Measurements from ENCODE around the gene PNISR.

PNISR gene

DNA sequence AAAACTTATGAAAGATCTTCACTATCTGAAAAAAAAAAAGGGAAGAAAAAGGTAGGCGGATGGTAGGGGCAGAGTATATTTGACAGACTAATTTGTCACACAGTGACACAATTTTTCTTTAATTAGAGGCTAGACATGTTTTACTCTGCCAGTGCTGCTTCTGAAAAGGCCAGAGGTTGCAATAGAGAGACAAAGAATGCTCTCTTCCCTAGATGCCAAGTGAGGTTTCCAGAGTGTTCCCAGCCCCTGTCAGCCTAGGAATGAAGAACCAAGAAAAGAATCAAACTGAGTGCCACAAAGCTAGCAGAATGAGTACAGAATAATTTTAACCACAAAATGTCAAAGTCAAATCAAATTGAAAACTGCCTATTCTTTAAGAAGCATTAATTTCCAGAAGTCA, 13.0 kb downstream of the PNISR start:
- CTCF ChIA-PET, result no interaction called here

DNA sequence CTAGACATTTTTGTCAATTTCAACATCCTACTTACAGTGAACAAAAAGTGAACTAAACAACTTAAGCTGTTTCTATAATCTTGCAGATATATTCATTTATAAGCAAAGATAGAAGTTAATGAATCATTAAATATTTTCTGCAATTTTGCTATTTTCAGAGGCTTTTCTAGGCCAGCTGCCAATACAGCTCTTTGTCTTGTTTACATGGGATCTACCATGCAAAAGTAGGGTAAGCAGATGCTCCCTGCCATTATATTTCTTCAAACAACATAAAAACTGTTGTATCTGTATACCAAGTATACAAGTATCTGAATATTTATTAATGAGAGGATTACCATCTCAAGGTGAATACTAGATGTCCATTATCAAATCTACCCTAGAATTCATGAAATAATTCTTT, 15.4 kb downstream of the PNISR start:
- ChIA-PET POLR2A (ENCODE audit: low non-redundant PET) (no interaction called here), CTCF (interaction anchor here (0.9 kb wide), 1 partner anchor 25 kb away, joined by 3 read pairs; no protein-coding TSS in a partner anchor)
- DNase-seq (ENCODE audit: low spot score), result no peak
- no peak overlapping the region for H3K27ac ChIP-seq
- TF ChIP-seq CTCF (conservative IDR thresholded peaks at IDR 0.05; ENCODE audit: low read depth), result no peak

More for the DNA sequence above, 13.0 kb downstream of the PNISR start:
- H3K27ac ChIP-seq, result no peak overlapping the region
- no peak for DNase-seq (ENCODE audit: low spot score)
- POLR2A ChIA-PET (ENCODE audit: low non-redundant PET), result no interaction called here
- no peak for TF ChIP-seq CTCF (conservative IDR thresholded peaks at IDR 0.05; ENCODE audit: low read depth)

- no peak overlapping the region for H3K27ac ChIP-seq
- no peak for DNase-seq (ENCODE audit: low spot score)
- ChIA-PET POLR2A (ENCODE audit: low non-redundant PET) (no interaction called here), CTCF (no interaction called here)
- TF ChIP-seq CTCF (conservative IDR thresholded peaks at IDR 0.05; ENCODE audit: low read depth), result no peak
These were observed 18.0 kb downstream of the PNISR start for GRCh38 chr6:99407076-99407475.

GRCh38 chr6:99402448-99402847, 22.7 kb downstream of the PNISR start:
- H3K27ac ChIP-seq, result no peak overlapping the region
- ChIA-PET CTCF (interaction anchor here (1.5 to 1.6 kb wide), 2 partner anchors 24 to 68 kb away, joined by 4 to 5 read pairs; no protein-coding TSS in a partner anchor), POLR2A (ENCODE audit: low non-redundant PET) (no interaction called here)
- no peak for TF ChIP-seq CTCF (conservative IDR thresholded peaks at IDR 0.05; ENCODE audit: low read depth)
- no peak for DNase-seq (ENCODE audit: low spot score)

DNA sequence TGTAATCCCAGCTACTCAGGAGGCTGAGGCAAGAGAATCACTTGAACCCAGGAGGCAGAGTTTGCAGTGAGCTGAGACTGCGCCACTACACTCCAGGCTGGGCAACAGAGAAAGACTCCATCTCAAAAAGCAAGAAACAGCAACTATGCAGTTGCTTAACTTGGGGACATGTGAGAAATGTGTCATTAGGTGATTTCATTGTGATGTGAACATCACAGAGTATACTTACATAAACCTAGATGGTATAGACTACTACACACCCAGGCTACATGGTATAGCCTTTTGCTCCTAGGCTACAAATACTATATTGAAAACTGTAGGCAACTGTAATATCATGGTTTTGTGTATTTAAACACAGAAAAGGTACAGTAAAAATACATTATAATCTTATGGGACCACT, 27.8 kb downstream of the PNISR start:
- DNase-seq (ENCODE audit: low spot score), result no peak
- POLR2A ChIA-PET (ENCODE audit: low non-redundant PET), result no interaction called here
- CTCF ChIA-PET, result no interaction called here
- H3K27ac ChIP-seq, result no peak overlapping the region
- TF ChIP-seq CTCF (conservative IDR thresholded peaks at IDR 0.05; ENCODE audit: low read depth), result no peak

DNA sequence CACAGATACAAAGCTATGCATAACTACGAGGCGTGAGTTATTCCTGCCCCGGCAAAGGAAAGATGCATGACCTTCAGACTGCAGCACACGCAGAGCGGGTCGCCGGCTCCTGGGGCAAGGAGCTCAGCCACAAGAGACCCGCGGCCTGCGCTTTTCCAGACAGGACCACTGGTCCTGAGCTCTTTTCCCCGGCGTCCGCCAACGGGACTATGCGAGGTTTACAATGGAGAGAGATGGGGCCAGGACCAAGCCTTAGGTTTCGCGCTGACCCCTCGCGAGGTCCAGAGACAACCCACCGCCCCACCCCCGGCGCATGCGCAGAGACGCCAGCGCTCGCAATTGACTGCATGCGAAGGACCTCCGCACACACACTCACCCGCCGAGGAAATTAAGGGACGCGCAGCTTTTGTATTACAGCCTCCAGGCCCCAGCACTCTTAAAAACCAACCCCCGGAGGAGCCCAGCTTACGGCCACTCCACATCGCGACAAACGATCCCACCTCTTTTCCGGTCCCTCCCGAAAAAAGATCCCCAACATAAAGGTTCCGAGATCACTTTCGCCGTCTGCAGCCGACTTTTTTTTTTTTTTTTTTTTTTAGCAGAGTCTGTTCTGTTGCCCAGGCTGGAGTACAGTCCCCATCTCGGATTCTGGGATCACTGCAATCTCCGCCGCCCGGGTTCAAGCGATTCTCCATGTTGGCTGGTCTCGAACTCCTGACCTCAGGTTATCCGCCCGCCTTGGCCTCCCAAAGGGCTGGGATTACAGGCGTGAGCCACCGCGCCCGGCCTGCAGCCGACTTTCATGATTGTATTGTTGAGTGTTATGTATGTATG, 31.2 kb downstream of the PNISR start, which contains the start of gene COQ3:
COQ3 (minus strand) TSS at position 498 of the 834 bp plus-strand sequence; CDS start at position 482, 16 bp downstream.
- ChIA-PET POLR2A (ENCODE audit: low non-redundant PET) (interaction anchor here (0.7 kb wide), 1 partner anchor 45 kb away, joined by 4 read pairs; the partner anchor contains the start of gene FAXC), CTCF (no interaction called here)
- H3K27ac ChIP-seq, result peak within 1 kb of the TSS; percentile 90
- TF ChIP-seq CTCF (conservative IDR thresholded peaks at IDR 0.05; ENCODE audit: low read depth), result no peak
- DNase-seq (ENCODE audit: low spot score), result peak; percentile 87
